Measurements from ENCODE around the gene GNG3. TPM values are rescaled to one million over a fixed set of nuclear protein-coding genes. Genes with fewer than 3 reads are reported as not detected.
"Not testable (repeated sequence)": the region's sequence is repeated elsewhere in the genome, so short reads cannot be mapped to it uniquely, and the experiment has no call there.

Gene GNG3
- total RNA-seq, 2 donors from 2014 or later, result 0.81 TPM; not detected in 1

- intact Hi-C loops (cut with DNase I, micrococcal nuclease), result no loop called here
- ATAC-seq (no peak), DNase-seq (no peak)
Measured at GRCh38 chr11:62747475-62748160, 40.1 kb downstream of the GNG3 start.

- ATAC-seq; DNase-seq; intact Hi-C loops (cut with DNase I, micrococcal nuclease): not testable (repeated sequence)
Measured at GRCh38 chr11:62749931-62750330, 42.5 kb downstream of the GNG3 start.

- no peak for ATAC-seq
- DNase-seq, result no peak
- intact Hi-C loops (cut with DNase I, micrococcal nuclease), result no loop called here
Measured at GRCh38 chr11:62752177-62752785, 44.8 kb downstream of the GNG3 start.

- intact Hi-C loops (cut with DNase I, micrococcal nuclease), result no loop called here
- DNase-seq, result peak in 1 of 2 donors; percentile 30
- no peak for ATAC-seq
Measured at GRCh38 chr11:62752994-62753735, 45.7 kb downstream of the GNG3 start.

- peak; percentile 98 to 99 for DNase-seq
- peak; percentile 91 for ATAC-seq
- intact Hi-C loops (cut with DNase I, micrococcal nuclease), result no loop called here
Measured at GRCh38 chr11:62753736-62754603, 46.5 kb downstream of the GNG3 start, which contains the start of gene ZBTB3. TSS of gene ZBTB3 (minus strand) at chr11:62754160. CDS start at chr11:62753664, 496 bp downstream.

GRCh38 chr11:62755086-62755615, 47.7 kb downstream of the GNG3 start:
- DNase-seq, result no peak
- ATAC-seq, result no peak
- intact Hi-C loops (cut with DNase I, micrococcal nuclease), result no loop called here

- ATAC-seq (no peak), DNase-seq (no peak)
- intact Hi-C loops (cut with DNase I, micrococcal nuclease), result no loop called here
Measured at GRCh38 chr11:62757846-62758788, 50.6 kb downstream of the GNG3 start.

Other genes with a start within 250 kb of the GNG3 start
- gene AHNAK, start 160.9 kb upstream of the GNG3 start, total RNA-seq, result 100 to 1,000 TPM; 629 to 631 TPM
- gene EEF1G, start 133.8 kb upstream of the GNG3 start, total RNA-seq, result 1,000 to 10,000 TPM; 1,192 to 1,207 TPM
- 10 to 100 TPM; 14.0 to 14.7 TPM for gene TUT1, start 116.2 kb upstream of the GNG3 start, total RNA-seq
- 10 to 100 TPM; 84.5 to 96.6 TPM for gene MTA2, start 105.8 kb upstream of the GNG3 start, total RNA-seq
- 10 to 100 TPM; 45.4 to 57.9 TPM for gene EML3, start 94.9 kb upstream of the GNG3 start, total RNA-seq
- gene ROM1, start 94.4 kb upstream of the GNG3 start, total RNA-seq, result 1 to 10 TPM; 2.0 to 3.2 TPM
- gene B3GAT3, start 85.7 kb upstream of the GNG3 start, total RNA-seq, result 10 to 100 TPM; 27.0 to 28.8 TPM
- gene GANAB, start 61.1 kb upstream of the GNG3 start, total RNA-seq, result 100 to 1,000 TPM; 214 to 270 TPM
- gene INTS5, start 54.4 kb upstream of the GNG3 start, total RNA-seq, result 10 to 100 TPM; 16.6 to 17.1 TPM
- gene C11orf98, start 42.5 kb upstream of the GNG3 start, total RNA-seq, result 10 to 100 TPM; 53.9 to 65.0 TPM
- 10 to 100 TPM; 14.0 to 15.1 TPM for gene CSKMT, start 42.4 kb upstream of the GNG3 start, total RNA-seq
- gene UQCC3, start 36.0 kb upstream of the GNG3 start, total RNA-seq, result 10 to 100 TPM; 13.2 to 13.3 TPM
- 10 to 100 TPM in 1 of 2 donors, 1 to 10 TPM in 1; 6.5 to 12.8 TPM for gene LBHD1, start 35.4 kb upstream of the GNG3 start, total RNA-seq
- 10 to 100 TPM; 66.9 to 88.9 TPM for gene UBXN1, start 28.6 kb upstream of the GNG3 start, total RNA-seq
- 1 to 10 TPM; 2.2 to 3.6 TPM for gene LRRN4CL, start 18.1 kb upstream of the GNG3 start, total RNA-seq
- gene BSCL2, start 252 bp upstream of the GNG3 start, total RNA-seq, result 10 to 100 TPM; 38.8 to 53.2 TPM
- 10 to 100 TPM; 47.5 to 54.2 TPM for gene HNRNPUL2, start 19.8 kb downstream of the GNG3 start, total RNA-seq
- 10 to 100 TPM; 27.3 to 34.9 TPM for gene TTC9C, start 20.8 kb downstream of the GNG3 start, total RNA-seq
- gene ZBTB3, start 46.5 kb downstream of the GNG3 start, total RNA-seq, result 10 to 100 TPM; 11.5 to 14.5 TPM
- 10 to 100 TPM; 39.9 to 42.1 TPM for gene POLR2G, start 53.9 kb downstream of the GNG3 start, total RNA-seq
- 10 to 100 TPM; 16.9 to 18.3 TPM for gene TAF6L, start 63.7 kb downstream of the GNG3 start, total RNA-seq
- 10 to 100 TPM; 50.9 to 58.2 TPM for gene TMEM179B, start 79.7 kb downstream of the GNG3 start, total RNA-seq
- gene TMEM223, start 84.3 kb downstream of the GNG3 start, total RNA-seq, result 10 to 100 TPM; 18.5 to 22.6 TPM
- 10 to 100 TPM; 50.4 to 51.0 TPM for gene NXF1, start 97.8 kb downstream of the GNG3 start, total RNA-seq
- gene STX5, start 124.4 kb downstream of the GNG3 start, total RNA-seq, result 10 to 100 TPM; 37.7 to 39.6 TPM
- gene TEX54, start 125.2 kb downstream of the GNG3 start, total RNA-seq, result not detected
- gene WDR74, start 131.9 kb downstream of the GNG3 start, total RNA-seq, result 10 to 100 TPM; 31.3 to 38.9 TPM
- 100 to 1,000 TPM in 1 of 2 donors, 10 to 100 TPM in 1; 98.8 to 107 TPM for gene SLC3A2, start 173.2 kb downstream of the GNG3 start, total RNA-seq
- gene CHRM1, start 213.7 kb downstream of the GNG3 start, total RNA-seq, result under 1 TPM; 0.84 to 0.98 TPM

Measured in left colon (tissue), 2 donors.